Retina (tissue), 1 donor: ENCODE measurements around the gene TICRR.

Source experiments
- DNase-seq: peaks from one replicate; pipeline ENCODE4 v3.0.0-alpha.2; 2016

The TICRR gene

GRCh38 chr15:89654847-89655805 lies 79.9 kb downstream of the TICRR start, which contains the start of gene KIF7:
Gene KIF7, minus strand, starts transcription at chr15:89655467. Its CDS starts 2,537 bp downstream, at chr15:89652930.
- DNase-seq: peak; percentile 78

DNA sequence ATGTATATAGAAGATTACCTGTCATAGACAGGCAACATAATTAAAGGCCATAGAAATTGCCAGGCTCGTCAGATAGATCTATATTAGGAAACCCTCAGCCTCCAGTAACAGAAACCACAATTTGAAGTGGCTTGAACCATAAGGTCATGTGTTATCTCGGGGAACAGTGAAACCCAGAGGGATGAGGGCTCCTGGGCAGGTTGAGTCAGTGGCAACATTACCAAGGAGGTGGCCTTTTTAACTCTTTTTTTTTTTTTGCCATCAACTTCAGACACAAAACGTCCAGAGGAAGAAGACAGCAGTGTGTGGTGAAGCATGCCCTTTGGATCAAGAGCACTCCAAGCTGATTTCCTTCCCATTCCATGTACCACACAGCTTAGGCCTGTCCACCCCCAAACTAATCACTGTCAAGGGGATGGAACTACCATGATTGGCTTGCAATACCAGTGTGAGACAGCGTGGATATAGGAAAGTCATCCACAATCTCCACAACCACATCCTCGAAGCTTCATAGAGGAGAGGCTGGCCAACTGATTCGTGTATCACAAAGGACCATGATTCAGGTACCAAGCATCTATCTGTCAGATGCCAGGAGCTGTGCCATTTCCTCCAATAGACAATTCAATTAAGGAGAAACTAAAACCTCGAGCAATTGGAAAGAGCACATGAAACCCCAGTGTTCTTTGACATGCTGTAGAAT lies 81.0 kb downstream of the TICRR start:
- no peak for DNase-seq

- no peak for DNase-seq
Observed at GRCh38 chr15:89657686-89658200, 82.5 kb downstream of the TICRR start.

DNA sequence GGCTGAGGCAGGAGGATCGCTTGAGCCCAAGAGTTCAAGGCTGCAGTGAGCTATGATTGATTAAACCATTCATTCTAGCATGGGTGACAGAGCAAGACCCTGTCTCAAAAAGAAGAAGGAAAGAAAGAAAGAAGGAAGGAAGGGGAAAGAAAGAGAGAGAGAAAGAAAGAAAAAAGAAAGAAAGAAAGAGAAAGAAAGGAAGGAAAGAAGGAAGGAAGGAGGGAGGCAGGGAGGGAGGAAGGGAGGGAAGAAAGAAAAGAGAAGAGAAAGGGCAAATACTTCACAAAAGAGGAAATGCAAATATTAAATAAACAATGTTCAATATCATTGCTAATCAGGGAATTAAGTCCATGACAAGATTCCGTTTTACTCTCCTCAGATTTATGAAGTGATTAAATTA lies 84.0 kb downstream of the TICRR start:
- DNase-seq: no peak

GRCh38 chr15:89660556-89660955 lies 85.3 kb downstream of the TICRR start:
- DNase-seq: no peak

- DNase-seq: no peak
Observed at GRCh38 chr15:89662893-89663626, 87.8 kb downstream of the TICRR start.

GRCh38 chr15:89664441-89665350 lies 89.4 kb downstream of the TICRR start:
- no peak for DNase-seq

DNA sequence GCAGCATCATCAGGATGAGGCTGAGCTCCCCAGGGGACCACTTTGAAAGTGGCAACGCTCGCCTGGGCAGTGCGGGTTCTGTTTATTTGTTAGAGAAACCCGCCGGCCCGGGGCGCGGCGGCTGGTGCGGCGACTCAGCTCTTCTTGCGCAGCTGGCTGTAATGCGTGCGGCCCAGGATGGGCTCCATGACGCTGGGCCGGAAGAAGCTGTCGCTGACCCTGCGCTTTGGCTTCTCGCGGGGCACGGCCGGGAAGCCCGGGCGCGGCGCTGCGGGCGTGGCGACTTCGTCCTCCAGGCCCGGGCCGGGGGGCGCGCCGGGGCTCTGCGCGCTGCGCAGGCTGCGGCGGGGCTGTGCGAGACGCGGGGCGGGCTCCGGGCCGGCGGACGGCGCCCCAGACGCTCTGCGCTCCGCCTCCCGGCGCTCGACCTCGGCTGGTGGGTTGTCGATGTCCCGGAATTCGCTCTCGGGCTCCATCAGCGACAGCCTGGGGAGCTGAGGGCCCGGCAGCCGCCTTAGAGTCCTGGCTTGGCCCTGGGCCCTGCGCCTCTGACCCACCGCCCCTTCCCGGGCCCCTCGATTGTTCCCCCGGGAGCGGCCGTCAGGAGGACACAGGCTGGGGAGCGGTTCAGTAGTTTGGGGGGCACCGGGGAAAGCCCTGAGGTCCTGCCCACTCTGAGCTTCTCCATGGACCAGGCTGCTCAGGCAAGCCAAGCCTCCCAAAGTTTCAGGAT lies 90.3 kb downstream of the TICRR start:
- DNase-seq: peak; percentile 77

GRCh38 chr15:89666184-89666857 lies 91.1 kb downstream of the TICRR start:
- no peak for DNase-seq

DNA sequence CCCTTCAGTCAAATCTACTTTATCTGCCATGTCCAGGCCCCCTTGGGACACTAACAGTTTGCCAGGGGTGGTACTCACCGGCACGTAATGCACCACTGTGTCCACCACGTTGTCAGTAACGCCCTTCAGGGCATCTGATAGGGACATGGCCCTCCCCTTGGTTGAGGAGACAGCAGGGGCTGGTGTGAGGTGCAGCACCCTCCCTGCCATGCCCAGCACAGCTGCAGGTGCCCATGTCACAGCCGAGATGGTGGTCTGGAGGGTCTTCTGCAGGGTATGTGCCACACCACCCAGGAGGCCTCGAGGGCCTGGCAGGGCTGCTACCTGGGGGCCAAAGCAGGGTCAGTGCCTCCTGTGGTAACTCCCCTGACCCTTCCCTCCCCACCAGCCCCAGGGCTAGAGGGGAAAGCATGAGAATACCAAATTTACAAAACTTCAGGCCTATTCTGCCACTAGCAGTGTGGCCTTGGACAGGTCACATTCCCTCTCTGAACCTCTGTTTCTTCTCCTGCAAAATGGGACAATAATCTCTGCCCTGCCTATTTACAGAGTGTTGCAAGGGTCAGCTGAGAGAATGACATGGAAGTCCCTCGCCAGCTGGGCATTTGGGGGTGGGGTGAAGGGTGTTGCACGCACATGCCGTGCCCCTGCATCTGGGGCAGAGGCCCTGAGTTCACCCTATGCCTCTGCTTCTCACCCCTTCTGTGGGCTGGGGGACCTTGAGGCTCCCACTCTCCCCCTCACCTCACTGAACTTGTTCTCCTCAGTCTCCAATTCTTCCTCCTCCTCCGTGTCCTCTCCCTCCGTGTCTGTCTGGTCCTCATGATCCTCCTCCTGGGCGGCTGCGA lies 91.8 kb downstream of the TICRR start:
- no peak for DNase-seq

GRCh38 chr15:89667706-89667960 lies 92.4 kb downstream of the TICRR start:
- no peak for DNase-seq

- no peak for DNase-seq
Observed at GRCh38 chr15:89668171-89668570, 92.9 kb downstream of the TICRR start.

DNA sequence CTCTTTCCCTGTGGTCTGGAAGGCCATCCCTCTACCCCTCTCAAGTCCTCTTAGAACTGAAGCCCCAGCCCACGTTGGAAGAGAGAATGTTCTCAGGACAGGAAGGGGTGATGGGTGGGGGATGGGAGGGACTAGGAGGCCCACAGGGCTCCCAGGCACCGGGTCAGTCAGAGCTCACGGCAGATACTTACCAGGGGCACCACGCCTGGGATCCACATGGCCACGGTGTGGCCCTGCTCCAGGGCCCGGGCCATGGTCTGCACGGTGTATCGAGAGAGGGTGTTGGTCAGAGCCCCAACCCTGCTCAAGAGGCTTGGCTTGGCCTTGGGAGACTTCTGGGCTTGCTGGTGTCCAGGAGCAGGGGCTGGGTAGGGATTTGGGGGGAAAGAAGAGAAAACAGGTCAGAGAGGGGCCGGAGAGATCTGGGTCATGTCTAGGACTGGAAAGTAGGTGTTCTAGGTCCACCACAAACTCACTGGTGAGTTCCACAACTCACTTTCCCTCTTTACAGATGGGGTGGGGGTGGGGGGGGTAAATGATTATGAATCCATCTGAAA lies 94.1 kb downstream of the TICRR start:
- DNase-seq: no peak

DNA sequence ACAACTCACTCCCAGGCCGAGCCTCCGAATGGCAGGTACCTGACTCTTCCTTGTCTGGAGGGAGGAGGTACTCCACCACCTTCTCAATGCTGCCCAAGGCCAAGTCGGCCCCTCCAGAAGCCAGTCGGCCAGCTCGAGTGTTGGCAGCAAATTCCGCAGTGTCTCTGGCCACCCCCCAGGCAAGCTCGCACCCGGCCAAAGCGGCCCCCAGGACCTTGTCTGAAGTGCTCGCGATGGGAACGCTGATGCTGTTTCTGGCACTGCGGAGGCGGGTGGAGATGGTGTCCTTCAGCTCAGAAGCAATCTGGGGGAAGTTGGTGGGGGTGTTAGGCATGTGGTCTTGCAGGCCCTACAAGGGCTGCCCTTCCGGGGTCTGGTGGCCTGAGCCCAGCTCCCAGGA lies 94.7 kb downstream of the TICRR start:
- DNase-seq: no peak

DNA sequence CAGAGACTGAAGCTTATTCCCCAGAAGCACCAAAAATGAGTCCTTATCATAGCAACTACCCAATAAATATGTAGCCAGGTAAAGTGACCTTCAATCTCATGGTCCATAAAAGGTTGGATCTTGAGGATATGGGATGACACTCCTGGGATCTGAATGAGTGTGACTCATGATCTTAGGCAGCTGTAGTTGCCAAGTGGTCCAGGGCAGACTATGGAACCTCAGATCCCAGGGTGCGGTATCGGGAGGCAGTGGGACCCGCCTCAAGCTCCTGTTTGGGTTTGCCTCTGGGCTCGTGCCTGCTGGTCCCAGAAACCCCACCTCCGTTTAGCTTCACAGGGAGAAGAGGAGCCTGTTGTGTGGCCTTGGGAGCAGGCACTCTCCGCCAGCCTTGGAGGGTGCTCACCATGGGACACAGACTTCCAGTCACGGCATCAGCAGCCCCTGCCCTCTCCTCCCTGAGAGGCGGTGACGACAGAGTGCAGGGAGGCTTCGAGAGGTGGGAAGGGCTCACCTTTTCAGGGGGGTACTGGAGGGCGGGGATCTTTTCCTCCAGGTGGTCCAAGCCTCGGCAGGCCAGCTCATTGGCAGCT lies 95.8 kb downstream of the TICRR start:
- no peak for DNase-seq

DNA sequence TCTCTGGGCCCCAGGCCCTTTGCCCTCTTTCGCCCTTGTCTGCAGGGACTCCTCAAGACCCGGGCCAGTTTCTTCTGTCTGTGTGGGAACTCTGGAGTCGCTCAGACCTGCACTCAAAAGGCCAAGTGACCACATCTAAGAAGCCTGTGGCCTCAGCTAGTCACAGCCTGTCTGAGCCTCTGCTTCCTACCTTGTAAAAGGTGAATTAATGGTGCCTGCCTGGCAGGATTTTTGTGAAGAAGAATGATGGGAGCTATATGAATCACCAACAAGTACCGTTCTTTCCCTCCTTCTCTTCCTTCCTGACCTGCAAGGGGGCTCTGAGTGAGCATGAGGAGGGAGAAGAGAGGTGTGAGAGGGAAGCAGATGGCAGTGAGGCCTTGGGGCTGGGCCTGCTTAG lies 96.4 kb downstream of the TICRR start:
- no peak for DNase-seq

DNA sequence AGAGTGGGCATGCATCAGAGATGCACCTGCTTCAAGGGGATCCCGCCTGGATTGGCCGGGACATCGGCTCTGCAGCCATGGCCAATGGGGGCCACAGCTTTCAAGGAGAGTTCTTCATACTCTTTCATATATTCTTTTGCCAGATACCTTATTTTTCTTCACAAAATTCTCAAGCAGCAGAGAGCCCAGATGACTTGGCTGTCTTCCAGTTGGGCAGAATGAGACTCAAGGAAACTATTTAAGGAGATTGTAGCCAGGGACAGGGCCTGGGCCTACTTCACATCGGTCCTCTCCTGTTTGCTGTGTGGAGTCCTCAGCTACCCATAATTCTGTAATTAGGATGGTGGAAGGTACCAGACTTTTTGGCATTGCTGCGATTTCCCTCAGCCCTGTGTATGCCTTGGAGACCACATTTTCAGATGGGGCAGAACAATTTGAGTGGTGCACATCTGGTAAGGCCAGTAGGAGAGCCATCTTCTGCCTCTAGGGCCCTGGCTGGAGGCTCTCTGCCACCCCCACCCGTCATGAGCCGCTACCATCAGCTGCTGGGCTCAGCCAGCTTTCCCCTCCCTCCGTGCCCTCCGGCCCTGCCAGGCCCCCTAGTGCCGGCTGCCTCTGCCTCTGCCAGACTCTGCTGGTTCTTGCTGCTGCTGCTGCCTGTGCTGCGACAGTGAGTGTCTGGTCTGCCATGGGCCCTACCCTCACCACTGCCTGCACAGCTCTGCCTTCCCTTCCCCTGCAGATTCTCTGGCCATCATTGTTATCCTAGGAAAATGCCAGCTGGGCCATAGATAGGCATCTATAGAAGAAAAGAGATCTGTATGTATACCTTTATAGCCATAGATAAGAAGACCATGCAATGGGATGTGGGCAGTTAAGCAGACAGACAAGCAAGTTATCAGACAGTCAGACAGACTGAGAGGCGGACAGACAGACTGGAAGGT lies 97.2 kb downstream of the TICRR start:
- no peak for DNase-seq

DNA sequence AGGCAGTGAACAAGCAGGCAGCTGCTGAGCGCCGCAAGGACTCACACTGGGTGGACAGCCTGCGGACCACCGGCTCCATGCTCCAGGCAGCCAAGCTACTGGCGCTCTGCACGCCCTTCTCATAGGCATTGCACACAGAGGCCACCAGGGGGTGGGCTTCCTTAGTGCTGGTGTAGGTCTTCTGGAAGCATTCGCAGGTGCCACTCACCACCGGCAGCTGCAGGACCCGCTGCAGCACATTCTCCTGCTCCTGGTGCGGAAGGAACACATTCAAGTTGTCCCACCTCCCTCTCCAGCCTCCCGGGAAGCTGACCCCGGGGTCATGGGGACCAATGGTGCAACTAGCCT lies 97.9 kb downstream of the TICRR start:
- peak; percentile 60 for DNase-seq
